HepG2 (cell line): Measurements from ENCODE around the gene TLCD3A. TPM values are rescaled to one million over a fixed set of nuclear protein-coding genes. Genes with fewer than 3 reads are reported as not detected.

Source experiments
- ATAC-seq: fragments of 200-7000 bp; cut with Tn5 transposase; 3 replicates; pipeline ENCODE4 v1.9.1; 2020; ENCODE audit warnings: mild to moderate bottlenecking, moderate library complexity
- BruUV-seq: library from RNA; stranded (reverse); fragments of 400-500 nt; replicated peaks from 2 replicates; lab custom pipeline; 2021; lab: Mats Ljungman, UMichigan
- CTCF ChIA-PET: fragments of 300-600 bp; formaldehyde crosslinking; extraction: SDS; loops from one replicate; lab custom pipeline; 2021; ENCODE audit warnings: low total read pairs, inconsistent platforms, low intra/inter-chr PET ratio; lab: Yijun Ruan, JAX
- POLR2A ChIA-PET: fragments of 350-600 bp; sonication (Branson Sonifier 250); formaldehyde crosslinking; loops from one replicate; lab custom pipeline; 2020; ENCODE audit warnings: antibody characterized with exemption, inconsistent platforms; lab: Yijun Ruan, JAX
- DNase-seq: peaks from one replicate; pipeline ENCODE4 v3.0.0-alpha.2; 2015; ENCODE audit warnings: low spot score
- FAIRE-seq: peaks from 3 replicates; lab custom pipeline; 2011; peaks lifted over from hg19 to GRCh38; lab: Jason Lieb, UNC
- H2AFZ ChIP-seq: one replicate; pipeline ENCODE4 v1.6.1; 2011; ENCODE audit warnings: low read length, inconsistent platforms
- H3K27ac ChIP-seq: fragments of 300-600 bp; 3 replicates; pipeline ENCODE4 v1.8.0; 2011; ENCODE audit warnings: mixed run types, mild to moderate bottlenecking, mixed read lengths, low read length, inconsistent platforms; ENCODE audit not compliant: insufficient read depth; ENCODE audit errors: extremely low read length
- H3K27me3 ChIP-seq, 2 experiments: fragments of 200-600 bp in 1 of 2; 2 replicates in 1 of 2; 3 replicates in 1 of 2; pipeline versions ENCODE4 v1.6.0 to v1.8.0; 2011; ENCODE audit warnings: low read length in 2 of 2, mild to moderate bottlenecking in 2 of 2, moderate library complexity in 2 of 2, inconsistent platforms in 1 of 2; ENCODE audit not compliant: insufficient read depth in 2 of 2, control insufficient read depth in 1 of 2
- H3K36me3 ChIP-seq, 2 experiments: fragments of 200-600 bp in 1 of 2; replicated peaks in 1 of 2; 2 replicates in 1 of 2; 3 replicates in 1 of 2; pipeline versions ENCODE4 v1.5.1 to v1.8.0; 2011; ENCODE audit warnings: low read length in 2 of 2, inconsistent platforms in 1 of 2; ENCODE audit not compliant: insufficient read depth in 2 of 2, control insufficient read depth in 1 of 2
- H3K4me1 ChIP-seq: 2 replicates; pipeline ENCODE4 v1.5.1; 2012; ENCODE audit warnings: low read length, inconsistent platforms; ENCODE audit not compliant: insufficient read depth
- H3K4me2 ChIP-seq: 2 replicates; pipeline ENCODE4 v1.6.0; 2011; ENCODE audit warnings: low read depth, low read length, inconsistent platforms
- H3K4me3 ChIP-seq, 3 experiments: fragments of 200-600 bp in 1 of 3; sonication (generic), shearing (Covaris generic) in 1 of 3; replicated peaks in 1 of 3; 2 replicates each; pipeline ENCODE4 v1.5.1; 2011 to 2016; ENCODE audit warnings: low read length in 3 of 3, inconsistent platforms in 2 of 3, low read depth in 2 of 3, mild to moderate bottlenecking in 2 of 3, control low read depth in 1 of 3, mixed read lengths in 1 of 3; ENCODE audit not compliant: insufficient read depth in 1 of 3
- H3K79me2 ChIP-seq: one replicate; pipeline ENCODE4 v1.6.1; 2011; ENCODE audit warnings: low read length, inconsistent platforms; ENCODE audit not compliant: insufficient read depth
- H3K9ac ChIP-seq: 2 replicates; pipeline ENCODE4 v1.6.0; 2011; ENCODE audit warnings: mild to moderate bottlenecking, low read depth, low read length, inconsistent platforms; ENCODE audit not compliant: insufficient read depth
- H3K9me3 ChIP-seq: 2 replicates; pipeline ENCODE4 v1.5.1; 2012; ENCODE audit warnings: mild to moderate bottlenecking, low read length
- H4K20me1 ChIP-seq: 2 replicates; pipeline ENCODE4 v1.6.0; 2011; ENCODE audit warnings: inconsistent platforms, mild to moderate bottlenecking, low read length, moderate library complexity; ENCODE audit not compliant: insufficient read depth
- FOXJ3 ChIP-seq: sonication (generic); formaldehyde crosslinking; IDR thresholded peaks from 2 replicates; pipeline ENCODE4 v1.4.0; 2020; ENCODE audit warnings: missing genetic modification reagents, mild to moderate bottlenecking, borderline replicate concordance
- HNRNPLL ChIP-seq: fragments of 200-400 bp; formaldehyde crosslinking; IDR thresholded peaks from 2 replicates; pipeline ENCODE4 v1.6.1; 2017; ENCODE audit warnings: mild to moderate bottlenecking, low read depth, low read length; ENCODE audit not compliant: poor library complexity, severe bottlenecking
- IRF2 ChIP-seq: IDR thresholded peaks from 2 replicates; pipeline ENCODE4 v1.6.1; 2018; ENCODE audit warnings: missing genetic modification reagents, missing compliant biosample characterization
- MBNL3 ChIP-seq: fragments of 250-450 bp; sonication (Bioruptor Pico); conservative IDR thresholded peaks from 2 replicates; pipeline ENCODE4 v1.8.0; 2022; ENCODE audit warnings: mild to moderate bottlenecking, inconsistent platforms
- MNT ChIP-seq: fragments of 450-650 bp; IDR thresholded peaks from 2 replicates; pipeline ENCODE4 v1.6.1; 2016
- PATZ1 ChIP-seq: sonication (generic); formaldehyde crosslinking; IDR thresholded peaks from 2 replicates; pipeline ENCODE4 v1.4.0; 2020; ENCODE audit warnings: missing genetic modification reagents
- RFXANK ChIP-seq: IDR thresholded peaks from 2 replicates; pipeline ENCODE4 v1.6.1; 2016
- SIX4 ChIP-seq: sonication (generic); formaldehyde crosslinking; IDR thresholded peaks from 2 replicates; pipeline ENCODE4 v1.4.0; 2020; ENCODE audit warnings: missing genetic modification reagents
- SKI ChIP-seq: fragments of 450-650 bp; IDR thresholded peaks from one replicate; pipeline ENCODE4 v1.6.1; 2018; ENCODE audit warnings: mild to moderate bottlenecking; ENCODE audit not compliant: partially characterized antibody
- SMC3 ChIP-seq: IDR thresholded peaks from 2 replicates; pipeline ENCODE4 v1.6.1; 2011; ENCODE audit warnings: low read length, improper control_type of control experiment
- STAG1 ChIP-seq: sonication (generic); formaldehyde crosslinking; IDR thresholded peaks from 2 replicates; pipeline ENCODE4 v1.4.0; 2020; ENCODE audit warnings: missing genetic modification reagents
- TBP ChIP-seq: sonication (generic); formaldehyde crosslinking; IDR thresholded peaks from 2 replicates; pipeline ENCODE4 v1.5.0; 2020; ENCODE audit warnings: missing genetic modification reagents
- TEAD2 ChIP-seq: sonication (generic); formaldehyde crosslinking; IDR thresholded peaks from 2 replicates; pipeline ENCODE4 v1.9.0; 2021; ENCODE audit warnings: missing genetic modification reagents
- YEATS4 ChIP-seq: sonication (generic); formaldehyde crosslinking; IDR thresholded peaks from 2 replicates; pipeline ENCODE4 v1.4.0; 2020; ENCODE audit warnings: missing genetic modification reagents, borderline replicate concordance
- ZBTB46 ChIP-seq: sonication (generic); formaldehyde crosslinking; IDR thresholded peaks from 2 replicates; pipeline ENCODE4 v1.4.0; 2020; ENCODE audit warnings: mild to moderate bottlenecking, missing genetic modification reagents, borderline replicate concordance
- ZFP36L1 ChIP-seq: sonication (generic); formaldehyde crosslinking; IDR thresholded peaks from 2 replicates; pipeline ENCODE4 v1.8.0; 2022; ENCODE audit warnings: mild to moderate bottlenecking, missing genetic modification reagents, moderate library complexity
- ZNF296 ChIP-seq: sonication (generic); formaldehyde crosslinking; conservative IDR thresholded peaks from 2 replicates; pipeline ENCODE4 v1.5.0; 2020; ENCODE audit warnings: mild to moderate bottlenecking, missing genetic modification reagents
- ZNF678 ChIP-seq: sonication (generic); formaldehyde crosslinking; IDR thresholded peaks from 2 replicates; pipeline ENCODE4 v1.4.0; 2020; ENCODE audit warnings: mild to moderate bottlenecking, missing genetic modification reagents
- ZNF773 ChIP-seq: sonication (generic); formaldehyde crosslinking; IDR thresholded peaks from 2 replicates; pipeline ENCODE4 v1.4.0; 2020; ENCODE audit warnings: missing genetic modification reagents, borderline replicate concordance
- ZNF879 ChIP-seq: sonication (generic); formaldehyde crosslinking; IDR thresholded peaks from 2 replicates; pipeline ENCODE4 v1.8.1; 2023; ENCODE audit warnings: missing genetic modification reagents
- ZSCAN22 ChIP-seq: sonication (generic); formaldehyde crosslinking; IDR thresholded peaks from 2 replicates; pipeline ENCODE4 v1.4.0; 2020; ENCODE audit warnings: mild to moderate bottlenecking, missing genetic modification reagents
- ZSCAN31 ChIP-seq: sonication (generic); formaldehyde crosslinking; IDR thresholded peaks from 2 replicates; pipeline ENCODE4 v1.5.0; 2020; ENCODE audit warnings: low read depth, mild to moderate bottlenecking, missing genetic modification reagents
- WGBS: methylation state at CpG from one replicate; pipeline ENCODE4 v1.1.6; 2017; ENCODE audit warnings: low lambda C conversion rate; 5-methylcytosine and 5-hydroxymethylcytosine counted together
- in situ Hi-C: cut with HindIII; loops from 2 replicates; pipeline ENCODE4 v1.10.0; 2017; ENCODE audit warnings: low pct_unique_long_range_greater_than_20kb; ENCODE audit not compliant: extremely low pct_ligation_motif_present
- intact Hi-C: fragments of 100-400 bp; cut with micrococcal nuclease; formaldehyde crosslinking; loops from one replicate; pipeline ENCODE4 v1.10.0; 2022; ENCODE audit not compliant: unreplicated experiment
- polyA plus RNA-seq, 8 experiments: library from polyadenylated mRNA; depleted of rRNA in 3 of 8; stranded (reverse) in 7 of 8; unstranded in 1 of 8; fragments of >200 nt; fragmentation: Illumina TruSeq in 4 of 8; extraction: Trizol in 4 of 8; gene quantifications; 2 replicates each; pipeline versions ENCODE4 v1.2.1 to v1.2.3, GENCODE V29; 2011 to 2016; ENCODE audit warnings: low read depth in 4 of 8, missing spikeins in 1 of 8, mixed read lengths in 1 of 8; ENCODE audit not compliant: insufficient read depth in 1 of 8
- total RNA-seq, 5 experiments: library from RNA; depleted of rRNA; stranded (reverse); fragments of >200 nt; fragmentation: Illumina TruSeq; extraction: Trizol; gene quantifications; 2 replicates each; pipeline ENCODE4 v1.2.3, GENCODE V29; 2016; ENCODE audit warnings: low read depth in 1 of 5

The TLCD3A gene
- total and polyA plus RNA-seq, 2 of the 13 experiments (the other 11 are each of a cell fraction or from before 2014, with no cell fraction given): 25.2 to 46.6 TPM

GRCh38 chr17:700504-701094 lies 31.8 kb upstream of the TLCD3A start:
- intact Hi-C loops: loop anchor here (2.0 kb wide), 1 partner anchor 290 kb away; a partner anchor contains a TSS
- ATAC-seq (no peak), FAIRE-seq (no peak), DNase-seq (no peak)
- Histone ChIP-seq H2AFZ (no peak overlapping the region), H3K4me1 (no peaks in the 10 kb centered on the region), H3K9me3 (no peaks in the 10 kb centered on the region), H4K20me1 (no peaks in the 10 kb centered on the region), H3K36me3 (peaks cover 8 to 39% of the 10 kb centered on the region in 2 experiments), H3K27ac (no peak overlapping the region), H3K4me2 (no peak overlapping the region), H3K79me2 (peaks cover 5% of the 10 kb centered on the region), H3K9ac (no peak overlapping the region), H3K4me3 (no peak overlapping the region), H3K27me3 (no peaks in the 10 kb centered on the region)
- 67% methylated on average over 1 of the region's 1 CpG for WGBS
- ChIA-PET CTCF (interaction anchor here (0.7 to 2.1 kb wide), 3 partner anchors 288 to 557 kb away, joined by 4 to 7 read pairs (median 4); no protein-coding TSS in a partner anchor), POLR2A (no interaction called here)
- BruUV-seq: no TSS peak
- in situ Hi-C loops: no loop called here
- TF ChIP-seq YEATS4 (CRISPR knock-in tag) (no peak), SIX4 (CRISPR knock-in tag) (no peak), MNT (no peak), ZNF296 (CRISPR knock-in tag) (no peak), ZNF773 (no peak), HNRNPLL (no peak), ZNF879 (CRISPR knock-in tag) (no peak), ZBTB46 (CRISPR knock-in tag) (no peak), PATZ1 (no peak), MBNL3 (CRISPR knock-in tag) (no peak), IRF2 (no peak), TEAD2 (CRISPR knock-in tag) (no peak), ZSCAN31 (CRISPR knock-in tag) (no peak), RFXANK (no peak), FOXJ3 (no peak), STAG1 (CRISPR knock-in tag) (peak; percentile 69), SMC3 (peak; percentile 28; the same call in 1 of the 2 replicates), ZNF678 (no peak), ZSCAN22 (no peak), TBP (CRISPR knock-in tag) (no peak), ZFP36L1 (CRISPR knock-in tag) (no peak), SKI (no peak)
